HG03108 (cell line): Measurements from ENCODE around the gene SHE.
A peak's percentile ranks its signal among the peaks of the same experiment; 100 is the strongest.
"Not testable (repeated sequence)": the region's sequence is repeated elsewhere in the genome, so short reads cannot be mapped to it uniquely, and the experiment has no call there.

ENCODE experiments used
- ATAC-seq: cut with Tn5 transposase; IDR thresholded peaks from one replicate; pipeline ENCODE4 v1.9.1; 2021; ENCODE audit warnings: moderate library complexity; ENCODE audit not compliant: unreplicated experiment

SHE gene

GRCh38 chr1:154517661-154518060, 15.4 kb upstream of the SHE start:
- no peak for ATAC-seq

- no peak for ATAC-seq
These were observed 11.9 kb upstream of the SHE start for GRCh38 chr1:154514066-154514553.

GRCh38 chr1:154512760-154513159, 10.5 kb upstream of the SHE start:
- ATAC-seq: no peak

GRCh38 chr1:154503898-154504297, 1.7 kb upstream of the SHE start:
- ATAC-seq: no peak

GRCh38 chr1:154502744-154503115, 518 bp upstream of the SHE start:
- no peak for ATAC-seq

- no peak for ATAC-seq
These were observed 668 bp downstream of the SHE start for GRCh38 chr1:154501423-154502065.

GRCh38 chr1:154500533-154500932, 1.7 kb downstream of the SHE start:
- no peak for ATAC-seq

- ATAC-seq: no peak
These were observed 2.8 kb downstream of the SHE start for GRCh38 chr1:154499446-154499845.

GRCh38 chr1:154497026-154497806, 5.0 kb downstream of the SHE start:
- peak; percentile 81 for ATAC-seq

GRCh38 chr1:154496383-154496782, 5.8 kb downstream of the SHE start:
- ATAC-seq: no peak

- ATAC-seq: no peak
These were observed 6.5 kb downstream of the SHE start for GRCh38 chr1:154495496-154496273.

- ATAC-seq: no peak
These were observed 8.9 kb downstream of the SHE start for GRCh38 chr1:154493276-154493675.

GRCh38 chr1:154492115-154492514, 10.1 kb downstream of the SHE start:
- ATAC-seq: no peak

- ATAC-seq: no peak
These were observed 11.9 kb downstream of the SHE start for GRCh38 chr1:154490317-154490716.

- no peak for ATAC-seq
These were observed 12.4 kb downstream of the SHE start for GRCh38 chr1:154489695-154490274.

GRCh38 chr1:154488922-154489321, 13.3 kb downstream of the SHE start:
- ATAC-seq: no peak

- not testable (repeated sequence) for ATAC-seq
These were observed 15.5 kb downstream of the SHE start for GRCh38 chr1:154486756-154487155.

GRCh38 chr1:154485910-154486496, 16.2 kb downstream of the SHE start:
- no peak for ATAC-seq

- no peak for ATAC-seq
These were observed 17.1 kb downstream of the SHE start for GRCh38 chr1:154485106-154485505.

- ATAC-seq: no peak
These were observed 18.0 kb downstream of the SHE start for GRCh38 chr1:154483941-154484803.
